OCI-LY3 (cell line): Measurements from ENCODE around the gene STAT3.
A peak's percentile ranks its signal among the peaks of the same experiment; 100 is the strongest.
"Not testable (repeated sequence)": the region's sequence is repeated elsewhere in the genome, so short reads cannot be mapped to it uniquely, and the experiment has no call there.

Experiments used
- H2AFZ ChIP-seq: fragments of 200-600, 300-600 bp; shearing (Covaris generic); 2 replicates; pipeline ENCODE4 v1.6.0; 2014; ENCODE audit warnings: antibody characterized with exemption, low read depth, low read length
- H3K27ac ChIP-seq: fragments of 200-600, 300-600 bp; sonication (generic); 2 replicates; pipeline ENCODE4 v1.5.1; 2014; ENCODE audit warnings: mild to moderate bottlenecking, low read length, moderate library complexity, mixed read lengths
- H3K27me3 ChIP-seq: fragments of 200-600, 300-600 bp; sonication (generic); 2 replicates; pipeline ENCODE4 v1.6.1; 2014; ENCODE audit warnings: low read depth, low read length, mixed read lengths
- H3K36me3 ChIP-seq: fragments of 200-600, 300-600 bp; sonication (generic); replicated peaks from 2 replicates; pipeline ENCODE3; 2014; ENCODE audit warnings: low read depth, low read length, mixed read lengths
- H3K4me1 ChIP-seq: fragments of 300-600, 200-600 bp; sonication (generic); 2 replicates; pipeline ENCODE4 v1.6.1; 2014; ENCODE audit warnings: low read length, mixed read lengths
- H3K4me2 ChIP-seq: fragments of 200-600, 300-600 bp; sonication (generic); 2 replicates; pipeline ENCODE4 v1.6.1; 2014; ENCODE audit warnings: low read length, mixed read lengths
- H3K4me3 ChIP-seq: fragments of 300-600, 200-600 bp; sonication (generic); 2 replicates; pipeline ENCODE4 v1.5.1; 2014; ENCODE audit warnings: antibody characterized with exemption, mild to moderate bottlenecking, low read length, moderate library complexity
- H3K79me2 ChIP-seq: fragments of 300-600, 200-600 bp; shearing (Covaris generic); 2 replicates; pipeline ENCODE4 v1.6.1; 2014; ENCODE audit warnings: mild to moderate bottlenecking, low read length, mixed read lengths
- H3K9ac ChIP-seq: fragments of 300-600, 200-600 bp; shearing (Covaris generic); 2 replicates; pipeline ENCODE4 v1.6.0; 2014; ENCODE audit warnings: mild to moderate bottlenecking, low read length, moderate library complexity
- H3K9me3 ChIP-seq: fragments of 200-600, 300-600 bp; shearing (Covaris generic); 2 replicates; pipeline ENCODE4 v1.6.1; 2014; ENCODE audit warnings: low read length, mixed read lengths; ENCODE audit not compliant: insufficient read depth
- H4K20me1 ChIP-seq: fragments of 200-600, 300-600 bp; sonication (generic); 2 replicates; pipeline ENCODE4 v1.6.1; 2016; ENCODE audit warnings: low read length, mixed read lengths; ENCODE audit not compliant: insufficient read depth
- EZH2phosphoT487 ChIP-seq: fragments of 200-600 bp; shearing (Covaris generic); IDR thresholded peaks from 2 replicates; pipeline ENCODE4 v1.6.1; 2018; ENCODE audit warnings: antibody characterized with exemption, mixed run types, low read depth
- TF ChIP-seq, protein P1 (sequence below): fragments of 200-600, 300-600 bp; sonication (generic); IDR thresholded peaks from 2 replicates; pipeline ENCODE4 v1.5.1; 2014; ENCODE audit warnings: antibody characterized with exemption, low read length, low read depth

The STAT3 gene

DNA sequence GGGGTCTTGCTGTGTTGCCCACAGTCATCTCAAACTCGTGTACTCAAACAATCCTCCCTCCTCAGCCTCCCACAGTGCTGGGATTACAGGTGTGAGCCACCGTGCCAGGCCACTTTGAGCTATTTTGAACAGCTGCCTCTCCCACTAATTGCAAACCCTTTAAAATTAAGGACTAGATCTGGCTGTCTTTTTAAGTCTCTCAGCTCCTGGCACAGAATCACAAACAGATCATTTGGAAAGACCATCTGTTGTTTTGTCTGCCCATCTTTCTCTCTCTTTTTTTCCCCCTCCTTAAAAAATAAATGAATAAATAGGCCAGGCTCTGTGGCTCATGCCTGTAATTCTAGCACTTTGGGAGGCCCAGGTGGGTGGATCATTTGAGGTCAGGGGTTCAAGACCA is 10.9 kb upstream of the STAT3 start:
- no peak overlapping the region for H2AFZ ChIP-seq
- H3K9me3 ChIP-seq, result no peaks in the 10 kb centered on the region
- H4K20me1 ChIP-seq, result no peaks in the 10 kb centered on the region
- H3K4me3 ChIP-seq, result no peak overlapping the region
- H3K4me1 ChIP-seq, result peaks cover 49% of the 10 kb centered on the region
- no peak overlapping the region for H3K27ac ChIP-seq
- no peaks in the 10 kb centered on the region; the same call in 1 of the 2 replicates for H3K79me2 ChIP-seq
- TF ChIP-seq, protein P1, sequence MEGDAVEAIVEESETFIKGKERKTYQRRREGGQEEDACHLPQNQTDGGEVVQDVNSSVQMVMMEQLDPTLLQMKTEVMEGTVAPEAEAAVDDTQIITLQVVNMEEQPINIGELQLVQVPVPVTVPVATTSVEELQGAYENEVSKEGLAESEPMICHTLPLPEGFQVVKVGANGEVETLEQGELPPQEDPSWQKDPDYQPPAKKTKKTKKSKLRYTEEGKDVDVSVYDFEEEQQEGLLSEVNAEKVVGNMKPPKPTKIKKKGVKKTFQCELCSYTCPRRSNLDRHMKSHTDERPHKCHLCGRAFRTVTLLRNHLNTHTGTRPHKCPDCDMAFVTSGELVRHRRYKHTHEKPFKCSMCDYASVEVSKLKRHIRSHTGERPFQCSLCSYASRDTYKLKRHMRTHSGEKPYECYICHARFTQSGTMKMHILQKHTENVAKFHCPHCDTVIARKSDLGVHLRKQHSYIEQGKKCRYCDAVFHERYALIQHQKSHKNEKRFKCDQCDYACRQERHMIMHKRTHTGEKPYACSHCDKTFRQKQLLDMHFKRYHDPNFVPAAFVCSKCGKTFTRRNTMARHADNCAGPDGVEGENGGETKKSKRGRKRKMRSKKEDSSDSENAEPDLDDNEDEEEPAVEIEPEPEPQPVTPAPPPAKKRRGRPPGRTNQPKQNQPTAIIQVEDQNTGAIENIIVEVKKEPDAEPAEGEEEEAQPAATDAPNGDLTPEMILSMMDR, result no peak
- no peak for TF ChIP-seq EZH2phosphoT487
- H3K27me3 ChIP-seq, result peaks cover 3% of the 10 kb centered on the region; the same call in 1 of the 2 replicates
- H3K4me2 ChIP-seq, result no peak overlapping the region
- H3K9ac ChIP-seq, result no peak overlapping the region
- H3K36me3 ChIP-seq, result no peaks in the 10 kb centered on the region

DNA sequence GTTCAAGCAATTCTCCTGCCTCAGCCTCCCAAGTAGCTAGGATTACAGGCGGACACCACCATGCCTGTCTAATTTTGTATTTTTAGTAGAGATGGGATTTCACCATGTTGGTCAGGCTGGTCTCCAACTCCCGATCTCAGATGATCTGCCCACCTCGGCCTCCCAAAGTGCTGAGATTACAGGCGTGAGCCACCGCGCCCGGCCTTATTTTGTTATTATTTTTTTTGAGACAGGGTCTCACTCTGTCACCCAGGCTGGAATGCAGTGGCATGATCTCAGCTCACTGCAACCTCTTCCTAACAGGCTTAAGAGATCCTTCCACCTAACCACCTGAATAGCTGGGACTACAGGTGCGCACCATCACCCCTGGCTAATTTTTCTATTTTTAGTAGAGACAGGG is 7.4 kb upstream of the STAT3 start:
- not testable (repeated sequence) for H3K27ac ChIP-seq, H3K4me3 ChIP-seq, H3K9ac ChIP-seq

DNA sequence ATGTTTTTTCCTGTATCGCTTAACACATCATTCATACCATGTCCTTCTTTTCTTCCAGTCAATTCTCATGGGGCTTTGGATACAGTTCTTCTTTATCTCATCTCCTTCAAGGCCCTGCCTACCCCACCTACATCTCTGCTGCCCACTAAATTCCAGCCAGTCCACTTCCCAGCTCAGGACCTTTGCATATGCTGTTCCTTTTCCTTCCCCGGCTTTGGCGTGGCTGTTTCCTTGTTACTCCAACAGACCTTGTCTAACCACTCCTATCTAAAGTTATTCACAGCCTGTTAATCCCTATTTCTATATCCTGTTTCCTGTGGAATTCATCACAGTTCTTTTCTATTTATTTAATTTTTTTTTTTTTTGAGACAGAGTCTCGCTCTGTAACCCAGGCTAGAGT is 6.6 kb upstream of the STAT3 start:
- no peak overlapping the region for H2AFZ ChIP-seq
- no peaks in the 10 kb centered on the region for H3K36me3 ChIP-seq
- TF ChIP-seq EZH2phosphoT487, result no peak
- TF ChIP-seq, protein P1, result no peak
- H3K27me3 ChIP-seq, result no peaks in the 10 kb centered on the region
- H3K27ac ChIP-seq, result peak overlapping the region; percentile 96; the same call in 1 of the 2 replicates
- H3K4me3 ChIP-seq, result no peak overlapping the region
- H3K79me2 ChIP-seq, result peaks cover 13% of the 10 kb centered on the region; the same call in 1 of the 2 replicates
- H4K20me1 ChIP-seq, result no peaks in the 10 kb centered on the region
- no peaks in the 10 kb centered on the region for H3K9me3 ChIP-seq
- H3K4me1 ChIP-seq, result peaks cover 58% of the 10 kb centered on the region
- no peak overlapping the region for H3K9ac ChIP-seq
- no peak overlapping the region for H3K4me2 ChIP-seq

More for the DNA sequence above, 7.4 kb upstream of the STAT3 start:
- H3K9me3 ChIP-seq, H3K27me3 ChIP-seq, H4K20me1 ChIP-seq, H3K36me3 ChIP-seq, H3K79me2 ChIP-seq, H3K4me2 ChIP-seq, H2AFZ ChIP-seq: not testable (repeated sequence)
- H3K4me1 ChIP-seq, result peaks cover 58% of the 10 kb centered on the region

DNA sequence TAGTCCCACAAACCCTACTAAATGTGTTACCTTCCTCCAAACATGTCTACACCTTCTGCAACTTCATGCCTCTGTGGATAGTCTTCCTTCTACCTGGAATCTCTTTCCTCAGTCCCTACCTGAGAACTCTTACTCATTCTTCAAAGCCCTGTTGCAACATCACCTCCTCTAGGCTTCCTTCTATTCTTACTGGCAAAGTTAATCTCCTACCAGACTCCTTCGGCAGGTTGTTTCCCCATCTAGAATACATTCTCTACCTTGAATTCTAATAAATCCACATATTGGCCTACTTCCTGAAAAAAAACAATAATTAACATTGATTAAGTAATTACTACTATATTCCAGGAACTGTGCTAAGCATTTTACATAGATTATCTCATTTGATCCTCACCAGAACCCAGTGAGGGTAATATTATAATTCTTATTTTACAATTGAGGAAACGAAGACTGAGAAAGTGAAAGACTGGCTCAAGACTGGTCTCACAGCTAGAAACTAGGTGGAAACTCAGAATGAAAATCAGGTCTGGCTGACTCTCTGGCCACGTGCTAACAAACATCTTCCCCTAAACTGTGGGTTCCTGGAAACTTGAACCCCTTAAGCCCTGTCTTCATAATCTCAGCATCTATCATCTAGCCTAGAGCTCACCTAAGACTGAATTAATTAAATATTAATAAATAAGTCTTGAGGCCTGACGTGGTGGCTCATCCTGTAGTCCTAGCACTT is 4.6 kb upstream of the STAT3 start:
- no peak overlapping the region for H2AFZ ChIP-seq
- H3K4me2 ChIP-seq, result peak overlapping the region; percentile 65
- TF ChIP-seq, protein P1, result no peak
- no peak for TF ChIP-seq EZH2phosphoT487
- peak overlapping the region; percentile 96 for H3K27ac ChIP-seq
- no peaks in the 10 kb centered on the region for H3K9me3 ChIP-seq
- peaks cover 57% of the 10 kb centered on the region for H3K4me1 ChIP-seq
- no peaks in the 10 kb centered on the region for H3K27me3 ChIP-seq
- H3K9ac ChIP-seq, result peak overlapping the region; percentile 71
- no peaks in the 10 kb centered on the region for H4K20me1 ChIP-seq
- H3K4me3 ChIP-seq, result peak overlapping the region; percentile 44
- H3K36me3 ChIP-seq, result no peaks in the 10 kb centered on the region
- H3K79me2 ChIP-seq, result peaks cover 20% of the 10 kb centered on the region

DNA sequence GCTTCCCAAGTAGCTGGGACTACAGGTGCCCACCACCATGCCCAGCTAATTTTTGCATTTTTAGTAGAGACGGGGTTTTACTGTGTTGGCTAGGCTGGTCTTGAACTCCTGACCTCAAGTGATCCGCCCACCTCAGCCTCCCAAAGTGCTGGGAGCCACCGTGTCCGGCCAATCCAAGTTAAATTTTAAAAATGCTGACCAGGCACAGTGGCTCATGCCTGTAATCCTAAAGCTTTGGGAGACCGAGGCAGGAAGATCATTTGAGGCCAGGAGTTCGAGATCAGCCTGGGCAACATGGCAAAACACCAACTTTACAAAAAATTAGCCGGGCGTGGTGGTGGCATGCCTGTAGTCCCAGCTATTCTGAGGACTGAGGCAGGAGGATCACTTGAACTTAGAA is 3.2 kb upstream of the STAT3 start:
- H3K27ac ChIP-seq, result peak overlapping the region; percentile 96
- H2AFZ ChIP-seq, H3K9me3 ChIP-seq, H3K27me3 ChIP-seq, H3K4me3 ChIP-seq: not testable (repeated sequence)
- peaks cover 12% of the 10 kb centered on the region for H3K36me3 ChIP-seq
- H4K20me1 ChIP-seq, result peaks cover 12% of the 10 kb centered on the region
- peaks cover 34% of the 10 kb centered on the region for H3K79me2 ChIP-seq
- peak overlapping the region; percentile 33; the same call in 1 of the 2 replicates for H3K9ac ChIP-seq
- peaks cover 60% of the 10 kb centered on the region for H3K4me1 ChIP-seq
- peak overlapping the region; percentile 23; the same call in 1 of the 2 replicates for H3K4me2 ChIP-seq
